C1 segment of cervical spinal cord (tissue), 14 donors: ENCODE data around the gene MOK.
"Not testable (repeated sequence)": the region's sequence is repeated elsewhere in the genome, so short reads cannot be mapped to it uniquely, and the experiment has no call there.

ENCODE experiments used
- DNase-seq, 14 donors: peaks; one replicate each; lab custom pipeline; 2025; lab: John Stamatoyannopoulos, UW

Gene MOK

GRCh38 chr14:102249041-102249440, 55.9 kb downstream of the MOK start:
- no peak for DNase-seq

GRCh38 chr14:102248121-102248520, 56.8 kb downstream of the MOK start:
- DNase-seq, result no peak

GRCh38 chr14:102246071-102246470, 58.9 kb downstream of the MOK start:
- DNase-seq, result no peak

GRCh38 chr14:102243795-102244194, 61.2 kb downstream of the MOK start:
- not testable (repeated sequence) for DNase-seq

GRCh38 chr14:102241147-102241546, 63.8 kb downstream of the MOK start:
- no peak for DNase-seq

- not testable (repeated sequence) for DNase-seq
These were observed 64.5 kb downstream of the MOK start for GRCh38 chr14:102240481-102240880.

GRCh38 chr14:102239231-102239630, 65.7 kb downstream of the MOK start:
- DNase-seq, result no peak

GRCh38 chr14:102238766-102239165, 66.2 kb downstream of the MOK start:
- no peak for DNase-seq

- DNase-seq, result no peak
These were observed 66.8 kb downstream of the MOK start for GRCh38 chr14:102238131-102238530.

- DNase-seq, result no peak
These were observed 68.9 kb downstream of the MOK start for GRCh38 chr14:102236026-102236425.

- peak in 8 of 14 donors; percentile 21 to 64 (median 40) for DNase-seq
These were observed 69.6 kb downstream of the MOK start for GRCh38 chr14:102235275-102235897.

GRCh38 chr14:102234331-102235264, 70.4 kb downstream of the MOK start:
- no peak for DNase-seq

- DNase-seq, result no peak
These were observed 71.9 kb downstream of the MOK start for GRCh38 chr14:102233081-102233480.

- no peak for DNase-seq
These were observed 72.7 kb downstream of the MOK start for GRCh38 chr14:102232348-102232625.

- peak in 1 of 14 donors; percentile 17 for DNase-seq
These were observed 73.3 kb downstream of the MOK start for GRCh38 chr14:102231476-102232347.

GRCh38 chr14:102230481-102231210, 74.3 kb downstream of the MOK start:
- no peak for DNase-seq

GRCh38 chr14:102229739-102230092, 75.2 kb downstream of the MOK start:
- no peak for DNase-seq

- DNase-seq, result no peak
These were observed 75.8 kb downstream of the MOK start for GRCh38 chr14:102229071-102229738.

GRCh38 chr14:102227184-102227964, 77.6 kb downstream of the MOK start:
- no peak for DNase-seq
